Fibroblast of lung (primary cell): ENCODE measurements around the gene MFN2. TPM values are rescaled to one million over a fixed set of nuclear protein-coding genes. Genes with fewer than 3 reads are reported as not detected.

Source experiments
- DNase-seq, 2 donors: peaks; one replicate each; pipeline versions ENCODE4 v3.0.0 to v3.0.0-alpha.2; 2010; ENCODE audit warnings: low read depth in 2 of 2
- H2AFZ ChIP-seq: 2 replicates; pipeline ENCODE4 v1.5.1; 2012; ENCODE audit warnings: low read length, control low read depth, inconsistent platforms
- H3K27ac ChIP-seq: 2 replicates; pipeline ENCODE4 v1.5.1; 2011; ENCODE audit warnings: low read length, control low read depth; ENCODE audit not compliant: insufficient read depth
- H3K27me3 ChIP-seq: 2 replicates; pipeline ENCODE4 v1.5.1; 2011; ENCODE audit warnings: mild to moderate bottlenecking, low read length; ENCODE audit not compliant: control insufficient read depth, insufficient read depth
- H3K36me3 ChIP-seq: 2 replicates; pipeline ENCODE4 v1.5.1; 2011; ENCODE audit warnings: low read length; ENCODE audit not compliant: control insufficient read depth, insufficient read depth
- H3K4me1 ChIP-seq: 2 replicates; pipeline ENCODE4 v1.5.1; 2011; ENCODE audit warnings: low read length; ENCODE audit not compliant: control insufficient read depth, insufficient read depth; ENCODE audit errors: extremely low read depth
- H3K4me2 ChIP-seq: 2 replicates; pipeline ENCODE4 v1.5.1; 2011; ENCODE audit warnings: low read length, control low read depth; ENCODE audit not compliant: insufficient read depth; ENCODE audit errors: extremely low read depth
- H3K4me3 ChIP-seq, 4 experiments: fragments of 200-600 bp in 1 of 4; sonication (generic) in 1 of 4; replicated peaks in 1 of 4; 2 replicates each; pipeline ENCODE4 v1.5.1; 2011 to 2016; ENCODE audit warnings: low read length in 4 of 4, low read depth in 3 of 4, mild to moderate bottlenecking in 3 of 4, control low read depth in 2 of 4, inconsistent platforms in 1 of 4, mixed read lengths in 1 of 4; ENCODE audit not compliant: insufficient read depth in 1 of 4; ENCODE audit errors: control extremely low read depth in 1 of 4
- H3K79me2 ChIP-seq: 2 replicates; pipeline ENCODE4 v1.5.1; 2012; ENCODE audit warnings: mild to moderate bottlenecking, low read length, inconsistent platforms; ENCODE audit not compliant: control insufficient read depth, insufficient read depth
- H3K9ac ChIP-seq: 2 replicates; pipeline ENCODE4 v1.5.1; 2011; ENCODE audit warnings: mild to moderate bottlenecking, low read length, control low read depth; ENCODE audit not compliant: insufficient read depth
- H3K9me3 ChIP-seq: 2 replicates; pipeline ENCODE4 v1.5.1; 2012; ENCODE audit warnings: low read depth, low read length; ENCODE audit not compliant: control insufficient read depth, insufficient read depth
- H4K20me1 ChIP-seq: 2 replicates; pipeline ENCODE4 v1.5.1; 2011; ENCODE audit warnings: low read length; ENCODE audit not compliant: control insufficient read depth, insufficient read depth; ENCODE audit errors: extremely low read depth
- EZH2 ChIP-seq: IDR thresholded peaks from 2 replicates; pipeline ENCODE4 v1.5.1; 2012; ENCODE audit warnings: low read length, control low read depth, mild to moderate bottlenecking; ENCODE audit errors: missing control alignments
- polyA plus RNA-seq, 2 donors: library from polyadenylated mRNA; depleted of rRNA in 1 of 2; stranded (reverse) in 1 of 2; unstranded in 1 of 2; fragments of >200 nt; gene quantifications; 2 replicates each; pipeline ENCODE4 v1.2.1, GENCODE V29; 2011 to 2012; ENCODE audit warnings: missing spikeins in 1 of 2
- total RNA-seq: library from RNA; depleted of rRNA; stranded (reverse); fragments of >200 nt; gene quantifications from 2 replicates; pipeline ENCODE4 v1.2.1, GENCODE V29; 2014
- TF ChIP-seq, protein P1 (sequence below), 2 donors: IDR thresholded peaks in 1 of 2; conservative IDR thresholded peaks in 1 of 2; 1 replicate in 1 of 2; 2 replicates in 1 of 2; pipeline ENCODE4 v1.5.1; 2011 to 2012; ENCODE audit warnings: low read length in 2 of 2, control low read depth in 1 of 2, inconsistent platforms in 1 of 2, low read depth in 1 of 2, mild to moderate bottlenecking in 1 of 2

MFN2 gene
- total and polyA plus RNA-seq, 2 donors (not counting 1 experiment from before 2014, with no cell fraction given): 50.6 to 52.5 TPM

DNA sequence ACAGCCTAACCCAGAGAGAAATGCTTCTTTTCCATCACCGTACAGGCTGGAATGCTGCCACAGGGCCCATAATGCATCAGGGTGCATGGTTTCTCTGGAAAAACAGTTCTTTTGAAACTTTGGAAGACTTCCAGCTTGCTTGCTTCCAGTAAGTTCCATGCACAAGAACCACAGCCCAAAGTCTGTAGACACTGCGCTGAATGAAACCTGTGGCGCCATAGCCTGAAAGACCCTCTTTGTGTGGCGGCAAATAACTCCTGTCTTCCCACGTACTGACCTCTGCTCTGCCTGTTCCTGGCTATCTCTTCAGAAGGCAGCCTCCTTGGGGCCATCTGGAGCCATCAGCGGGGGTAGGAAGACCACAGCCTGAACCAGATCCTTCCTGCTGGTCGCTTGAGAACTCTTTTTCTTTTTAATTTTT, 54.1 kb downstream of the MFN2 start:
- Histone ChIP-seq H4K20me1 (no peaks in the 10 kb centered on the region), H3K4me2 (no peak overlapping the region), H3K79me2 (no peaks in the 10 kb centered on the region), H3K9me3 (no peaks in the 10 kb centered on the region), H3K4me1 (no peaks in the 10 kb centered on the region), H3K4me3 (no peak overlapping the region), H3K9ac (no peak overlapping the region), H3K27ac (no peak overlapping the region), H3K27me3 (no peaks in the 10 kb centered on the region), H2AFZ (no peak overlapping the region), H3K36me3 (peaks cover 8% of the 10 kb centered on the region)
- TF ChIP-seq, protein P1, sequence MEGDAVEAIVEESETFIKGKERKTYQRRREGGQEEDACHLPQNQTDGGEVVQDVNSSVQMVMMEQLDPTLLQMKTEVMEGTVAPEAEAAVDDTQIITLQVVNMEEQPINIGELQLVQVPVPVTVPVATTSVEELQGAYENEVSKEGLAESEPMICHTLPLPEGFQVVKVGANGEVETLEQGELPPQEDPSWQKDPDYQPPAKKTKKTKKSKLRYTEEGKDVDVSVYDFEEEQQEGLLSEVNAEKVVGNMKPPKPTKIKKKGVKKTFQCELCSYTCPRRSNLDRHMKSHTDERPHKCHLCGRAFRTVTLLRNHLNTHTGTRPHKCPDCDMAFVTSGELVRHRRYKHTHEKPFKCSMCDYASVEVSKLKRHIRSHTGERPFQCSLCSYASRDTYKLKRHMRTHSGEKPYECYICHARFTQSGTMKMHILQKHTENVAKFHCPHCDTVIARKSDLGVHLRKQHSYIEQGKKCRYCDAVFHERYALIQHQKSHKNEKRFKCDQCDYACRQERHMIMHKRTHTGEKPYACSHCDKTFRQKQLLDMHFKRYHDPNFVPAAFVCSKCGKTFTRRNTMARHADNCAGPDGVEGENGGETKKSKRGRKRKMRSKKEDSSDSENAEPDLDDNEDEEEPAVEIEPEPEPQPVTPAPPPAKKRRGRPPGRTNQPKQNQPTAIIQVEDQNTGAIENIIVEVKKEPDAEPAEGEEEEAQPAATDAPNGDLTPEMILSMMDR (conservative IDR thresholded peaks at IDR 0.05 in 1 of 2, IDR thresholded peaks at IDR 0.05 in 1 of 2; ENCODE audit: low read depth in 1 of 2, low read length in 2 of 2): no peak
- DNase-seq: peak; percentile 58 to 66

DNA sequence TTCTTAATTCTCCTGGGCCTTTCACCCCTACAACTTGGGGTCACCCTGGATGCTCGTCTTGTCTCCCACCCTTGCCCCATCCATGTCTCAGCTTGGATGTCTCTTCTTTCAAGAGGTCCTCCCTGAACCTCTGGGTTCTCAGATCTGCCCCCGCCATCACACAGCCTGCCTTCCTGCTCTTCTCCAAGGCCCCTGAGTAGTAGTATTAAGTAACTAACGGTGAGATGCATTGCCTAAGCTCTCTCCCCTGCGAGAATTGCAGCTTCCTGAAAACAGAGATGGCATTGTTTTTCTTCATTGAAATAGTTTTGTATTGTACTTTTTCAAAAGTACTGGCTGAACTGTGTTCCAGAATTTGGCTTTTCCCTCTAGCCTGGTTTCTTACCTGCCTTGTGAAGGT, 55.1 kb downstream of the MFN2 start:
- TF ChIP-seq, protein P1 (conservative IDR thresholded peaks at IDR 0.05 in 1 of 2, IDR thresholded peaks at IDR 0.05 in 1 of 2; ENCODE audit: low read depth in 1 of 2, low read length in 2 of 2): no peak
- TF ChIP-seq EZH2: no peak
- Histone ChIP-seq H4K20me1 (no peaks in the 10 kb centered on the region), H3K36me3 (peaks cover 2% of the 10 kb centered on the region), H3K27me3 (no peaks in the 10 kb centered on the region), H3K9me3 (no peaks in the 10 kb centered on the region), H3K4me1 (no peaks in the 10 kb centered on the region), H3K9ac (no peak overlapping the region), H3K27ac (no peak overlapping the region), H3K4me3 (no peak overlapping the region), H3K4me2 (no peak overlapping the region), H3K79me2 (no peaks in the 10 kb centered on the region), H2AFZ (no peak overlapping the region)
- DNase-seq: no peak

DNA sequence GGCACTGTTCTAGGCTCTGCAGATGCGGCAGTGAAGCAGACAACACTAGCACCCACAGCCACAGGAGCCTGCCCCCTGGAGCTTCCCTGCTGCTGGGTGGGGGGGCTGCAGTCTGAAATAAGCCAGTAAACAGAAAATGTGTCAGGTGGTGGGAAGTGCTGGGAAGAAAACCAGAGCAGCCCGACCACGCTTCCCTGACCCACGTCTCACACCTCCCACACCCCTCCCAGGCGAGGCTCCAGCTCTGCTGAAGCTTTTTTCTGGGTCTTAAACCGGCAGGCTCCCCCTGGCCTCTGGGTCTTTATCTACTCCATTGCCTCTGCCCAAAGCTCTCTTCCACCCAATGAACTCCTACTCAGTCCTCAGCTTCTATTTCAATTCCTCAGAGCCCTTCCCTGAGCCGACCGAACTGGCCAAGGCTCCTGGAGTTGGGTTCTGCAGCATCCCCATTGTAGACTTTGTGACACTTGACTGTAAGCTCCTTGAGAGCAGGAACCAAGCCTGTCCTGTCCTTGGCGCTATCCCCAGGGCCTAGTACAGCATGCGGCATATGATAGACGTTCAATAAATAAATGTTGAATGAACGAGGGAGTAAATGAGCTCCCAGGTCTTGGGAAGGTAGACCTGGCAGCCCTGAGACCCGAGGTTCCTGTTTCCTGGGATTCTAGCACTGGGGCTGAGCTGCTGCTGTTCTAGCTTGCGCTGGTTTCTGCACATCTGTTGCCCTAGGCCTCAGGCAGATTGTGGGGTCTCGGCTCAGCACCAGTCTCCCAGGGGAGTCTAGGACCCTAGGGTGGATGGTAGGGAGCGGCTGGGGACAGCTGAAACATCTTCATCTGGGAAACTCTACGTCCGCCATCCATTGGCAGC, 57.5 kb downstream of the MFN2 start:
- Histone ChIP-seq H3K4me2 (no peak overlapping the region), H3K36me3 (no peaks in the 10 kb centered on the region), H3K4me3 (no peak overlapping the region), H3K27me3 (no peaks in the 10 kb centered on the region), H4K20me1 (no peaks in the 10 kb centered on the region), H3K79me2 (no peaks in the 10 kb centered on the region), H2AFZ (no peak overlapping the region), H3K27ac (no peak overlapping the region), H3K4me1 (peaks cover 2% of the 10 kb centered on the region), H3K9me3 (no peaks in the 10 kb centered on the region), H3K9ac (no peak overlapping the region)
- DNase-seq: no peak
- TF ChIP-seq, protein P1 (conservative IDR thresholded peaks at IDR 0.05 in 1 of 2, IDR thresholded peaks at IDR 0.05 in 1 of 2; ENCODE audit: low read depth in 1 of 2, low read length in 2 of 2): no peak
- TF ChIP-seq EZH2: no peak
